Testis (tissue), 3 donors: ENCODE measurements around the gene C4BPB. TPM values are rescaled to one million over a fixed set of nuclear protein-coding genes. Genes with fewer than 3 reads are reported as not detected.

ENCODE experiments used
- DNase-seq: peaks from one replicate; pipeline ENCODE4 v3.0.0-alpha.2; 2019
- H3K27ac ChIP-seq, 2 donors: fragments of 200-600 bp; sonication (generic); one replicate each; pipeline ENCODE4 v1.5.1; 2019
- H3K27me3 ChIP-seq: fragments of 200-600 bp; sonication (generic); one replicate; pipeline ENCODE4 v1.5.1; 2019
- H3K36me3 ChIP-seq: fragments of 200-600 bp; sonication (generic); one replicate; pipeline ENCODE4 v1.5.1; 2017; ENCODE audit warnings: low read depth; ENCODE audit errors: missing control alignments
- H3K4me1 ChIP-seq: fragments of 200-600 bp; sonication (generic); one replicate; pipeline ENCODE4 v1.5.1; 2019
- H3K4me3 ChIP-seq, 2 donors: fragments of 200-600 bp; sonication (generic); one replicate each; pipeline ENCODE4 v1.5.1; 2017 to 2019
- H3K9me3 ChIP-seq: fragments of 200-600 bp; sonication (generic); one replicate; pipeline ENCODE4 v1.5.1; 2017
- POLR2A ChIP-seq: fragments of 450-650 bp; IDR thresholded peaks from one replicate; pipeline ENCODE4 v1.6.1; 2017; ENCODE audit warnings: antibody characterized with exemption, mild to moderate bottlenecking, moderate library complexity
- WGBS, 2 donors: methylation state at CpG; one replicate each; pipeline ENCODE4 v1.1.5; 2018; 5-methylcytosine and 5-hydroxymethylcytosine counted together
- intact Hi-C: fragments of 100-400 bp; cut with DNase I; formaldehyde crosslinking; loops from one replicate; pipeline ENCODE4 v1.15.1; 2023; ENCODE audit warnings: low total_unique reads
- polyA plus RNA-seq: library from polyadenylated mRNA; stranded (reverse); fragments of 350-450 nt; fragmentation: Illumina TruSeq; extraction: RNeasy Lipid Tissue Mini Kit (QIAGEN cat#74804); gene quantifications from one replicate; pipeline ENCODE4 v1.2.3, GENCODE V29; 2014; ENCODE audit warnings: low read depth, low replicate concordance; ENCODE audit not compliant: insufficient read depth
- total RNA-seq, 2 donors: library from RNA; depleted of rRNA; stranded (reverse); fragments of >200 nt; gene quantifications; one replicate each; pipeline ENCODE4 v1.2.3, GENCODE V29; 2016
- TF ChIP-seq, protein P1 (sequence below), 3 experiments: fragments of 450-650 bp in 2 of 3; fragments of 200-600 bp in 1 of 3; sonication (generic) in 1 of 3; IDR thresholded peaks; one replicate each; pipeline ENCODE4 v1.5.1; 2016 to 2019; ENCODE audit warnings: antibody characterized with exemption in 3 of 3, mild to moderate bottlenecking in 2 of 3, moderate library complexity in 1 of 3

C4BPB gene
- total and polyA plus RNA-seq, 3 donors from 2014 or later = 0.63 to 1.6 (median 0.87) TPM

DNA sequence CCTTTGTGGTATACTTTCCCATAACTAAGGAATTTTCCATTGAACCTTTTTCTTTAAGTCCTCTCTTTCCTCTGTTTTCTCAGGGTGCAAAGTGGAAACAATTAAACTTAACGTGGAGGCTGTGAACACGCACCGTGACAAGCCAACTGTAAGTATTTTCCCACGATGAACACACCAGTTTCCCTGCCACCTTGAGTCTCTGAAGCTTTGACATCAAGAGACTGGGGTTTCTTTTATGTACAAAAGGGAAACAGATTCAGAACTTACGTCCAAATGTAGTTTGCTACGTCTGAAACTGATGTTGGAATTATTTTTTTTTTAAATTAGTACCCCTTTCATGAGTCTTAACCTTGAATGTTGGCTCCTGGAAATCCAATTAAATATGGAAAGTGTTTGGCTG lies 17.2 kb upstream of the C4BPB start:
- no peak overlapping the region for H3K4me3 ChIP-seq
- no peak for DNase-seq
- no peaks in the 10 kb centered on the region for H3K9me3 ChIP-seq
- intact Hi-C loops = no loop called here
- H3K27me3 ChIP-seq = no peaks in the 10 kb centered on the region
- H3K27ac ChIP-seq = no peak overlapping the region
- no peaks in the 10 kb centered on the region for H3K4me1 ChIP-seq
- WGBS, 2 donors = 93 to 95% methylated on average over 6 of the region's 6 CpGs
- H3K36me3 ChIP-seq = peaks cover 4% of the 10 kb centered on the region
- TF ChIP-seq, protein P1, sequence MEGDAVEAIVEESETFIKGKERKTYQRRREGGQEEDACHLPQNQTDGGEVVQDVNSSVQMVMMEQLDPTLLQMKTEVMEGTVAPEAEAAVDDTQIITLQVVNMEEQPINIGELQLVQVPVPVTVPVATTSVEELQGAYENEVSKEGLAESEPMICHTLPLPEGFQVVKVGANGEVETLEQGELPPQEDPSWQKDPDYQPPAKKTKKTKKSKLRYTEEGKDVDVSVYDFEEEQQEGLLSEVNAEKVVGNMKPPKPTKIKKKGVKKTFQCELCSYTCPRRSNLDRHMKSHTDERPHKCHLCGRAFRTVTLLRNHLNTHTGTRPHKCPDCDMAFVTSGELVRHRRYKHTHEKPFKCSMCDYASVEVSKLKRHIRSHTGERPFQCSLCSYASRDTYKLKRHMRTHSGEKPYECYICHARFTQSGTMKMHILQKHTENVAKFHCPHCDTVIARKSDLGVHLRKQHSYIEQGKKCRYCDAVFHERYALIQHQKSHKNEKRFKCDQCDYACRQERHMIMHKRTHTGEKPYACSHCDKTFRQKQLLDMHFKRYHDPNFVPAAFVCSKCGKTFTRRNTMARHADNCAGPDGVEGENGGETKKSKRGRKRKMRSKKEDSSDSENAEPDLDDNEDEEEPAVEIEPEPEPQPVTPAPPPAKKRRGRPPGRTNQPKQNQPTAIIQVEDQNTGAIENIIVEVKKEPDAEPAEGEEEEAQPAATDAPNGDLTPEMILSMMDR (IDR thresholded peaks at IDR 0.05) = no peak
- no peak for TF ChIP-seq POLR2A

DNA sequence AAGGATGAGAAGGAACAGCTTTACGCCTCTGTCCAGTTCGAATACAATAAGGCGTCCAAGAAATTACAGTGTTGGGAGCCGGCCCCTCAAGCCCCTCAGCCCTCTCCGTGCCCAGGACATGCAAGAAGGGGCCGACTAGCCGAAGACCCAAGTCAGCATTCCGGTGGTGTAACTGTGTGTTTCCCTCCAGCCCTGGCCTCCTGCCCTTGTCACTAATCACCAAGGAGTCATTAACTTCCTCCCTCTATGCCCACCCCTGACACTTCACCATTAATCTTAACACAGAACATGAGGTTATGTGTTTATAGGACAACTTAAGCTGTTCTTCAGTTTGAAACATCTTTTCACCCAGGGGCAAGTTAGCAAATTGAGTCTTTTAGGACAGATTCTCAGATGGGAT lies 16.4 kb upstream of the C4BPB start:
- 76 to 90% methylated on average over 8 of the region's 8 CpGs for WGBS, 2 donors
- Histone ChIP-seq H3K27me3 (no peaks in the 10 kb centered on the region), H3K36me3 (no peaks in the 10 kb centered on the region), H3K9me3 (no peaks in the 10 kb centered on the region), H3K4me3 (no peak overlapping the region), H3K27ac (no peak overlapping the region), H3K4me1 (no peaks in the 10 kb centered on the region)
- intact Hi-C loops = no loop called here
- TF ChIP-seq, protein P1 (IDR thresholded peaks at IDR 0.05) = no peak
- TF ChIP-seq POLR2A = no peak
- DNase-seq = no peak

DNA sequence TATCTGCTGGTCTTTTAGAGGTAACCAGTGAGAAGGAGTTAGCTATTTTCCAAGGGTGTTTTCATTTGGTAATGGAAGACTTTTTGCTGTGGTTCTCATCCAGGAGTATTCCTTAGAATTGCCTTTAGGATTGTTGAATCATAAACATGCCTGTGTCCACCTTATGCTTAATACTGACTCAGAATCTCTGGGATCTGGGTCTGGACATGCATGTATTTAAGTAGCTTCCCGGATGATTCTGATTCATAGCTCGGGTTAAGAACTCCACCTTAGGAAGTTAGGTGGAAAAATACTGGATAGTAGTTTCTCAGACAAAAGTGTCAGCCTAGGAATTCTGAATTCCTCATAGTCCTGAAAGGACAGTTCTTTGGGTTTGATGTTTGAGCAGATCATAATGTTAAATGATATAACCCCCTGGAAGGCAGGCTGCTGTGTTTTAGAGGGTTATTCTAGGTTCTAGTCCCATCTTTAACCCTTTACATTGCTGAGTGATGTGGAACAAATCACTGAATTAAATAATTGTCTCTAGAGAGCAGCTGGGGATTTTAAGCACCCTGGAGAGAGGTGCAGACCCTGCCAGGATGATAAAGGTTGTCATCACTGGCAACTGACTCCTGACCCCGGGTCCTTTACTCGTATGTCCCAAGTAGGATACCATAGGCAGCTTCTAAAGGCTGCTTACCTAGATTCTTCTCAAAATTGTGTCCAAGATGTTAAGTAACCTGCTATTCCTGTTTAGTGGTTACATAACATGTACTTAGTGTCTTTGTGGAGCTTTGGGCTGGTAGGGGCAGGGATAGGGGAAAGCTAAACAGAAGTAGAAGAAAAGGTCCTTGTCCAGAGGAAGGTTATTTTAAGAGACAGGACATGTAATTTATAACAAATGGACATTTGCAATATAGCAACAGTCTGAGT lies 14.5 kb upstream of the C4BPB start:
- H3K4me1 ChIP-seq = no peaks in the 10 kb centered on the region
- H3K27ac ChIP-seq = no peak overlapping the region
- H3K9me3 ChIP-seq = no peaks in the 10 kb centered on the region
- intact Hi-C loops = no loop called here
- no peak overlapping the region for H3K4me3 ChIP-seq
- no peaks in the 10 kb centered on the region for H3K36me3 ChIP-seq
- no peak for DNase-seq
- no peak for TF ChIP-seq POLR2A
- TF ChIP-seq, protein P1 (IDR thresholded peaks at IDR 0.05) = no peak
- no peaks in the 10 kb centered on the region for H3K27me3 ChIP-seq
- 80 to 81% methylated on average over 4 of the region's 4 CpGs for WGBS, 2 donors

DNA sequence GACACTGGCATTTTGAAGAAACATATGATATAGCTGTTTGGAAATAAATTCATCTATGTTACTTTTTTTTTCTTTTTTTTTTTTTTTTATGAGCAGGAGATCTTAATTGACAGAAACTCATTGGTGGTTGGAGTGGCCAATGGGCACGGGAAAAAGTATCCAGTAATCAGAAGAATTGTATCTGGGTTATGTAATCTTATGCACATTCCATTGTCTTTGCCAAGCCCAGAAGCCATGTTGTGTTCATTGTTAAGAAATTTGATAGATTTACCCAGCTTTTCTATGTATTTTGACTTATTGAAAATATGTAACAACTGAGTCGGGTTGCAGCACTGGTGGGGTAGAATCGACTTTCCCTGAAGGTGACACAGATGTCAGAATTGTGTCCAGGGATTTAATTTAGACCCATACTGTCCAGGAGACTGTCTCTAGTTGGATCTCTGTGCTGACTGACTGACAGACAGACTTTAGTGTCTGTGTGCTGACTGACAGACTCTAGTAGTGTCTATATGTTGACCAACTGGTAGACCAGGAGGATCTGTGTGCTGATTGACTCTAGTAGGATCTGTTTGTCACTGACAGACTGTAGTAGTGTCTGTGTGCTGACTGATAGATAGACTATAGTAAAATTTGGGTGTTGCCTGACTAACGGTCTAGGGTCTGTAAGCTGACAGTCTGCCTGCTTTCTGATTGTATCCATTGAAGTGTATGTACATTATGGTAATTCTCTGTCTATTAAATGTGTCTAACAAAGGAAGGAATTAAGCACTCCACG lies 12.3 kb upstream of the C4BPB start:
- no peaks in the 10 kb centered on the region for H3K36me3 ChIP-seq
- H3K27ac ChIP-seq = no peak overlapping the region
- intact Hi-C loops = no loop called here
- no peaks in the 10 kb centered on the region for H3K4me1 ChIP-seq
- 70 to 77% methylated on average over 5 of the region's 5 CpGs for WGBS, 2 donors
- H3K27me3 ChIP-seq = no peaks in the 10 kb centered on the region
- no peak for TF ChIP-seq POLR2A
- TF ChIP-seq, protein P1 (IDR thresholded peaks at IDR 0.05) = no peak
- no peak for DNase-seq
- H3K9me3 ChIP-seq = no peaks in the 10 kb centered on the region
- H3K4me3 ChIP-seq = no peak overlapping the region
